GM23338 (cell line): ENCODE data around the gene TSPOAP1. TPM values are rescaled to one million over a fixed set of nuclear protein-coding genes. Genes with fewer than 3 reads are reported as not detected.

Experiments used
- ATAC-seq: fragments of 200-7000 bp; cut with Tn5 transposase; 3 replicates; pipeline ENCODE4 v1.9.1; 2020
- DNase-seq: peaks from one replicate; pipeline ENCODE4 v3.0.0-alpha.2; 2015; ENCODE audit warnings: low spot score
- H2AFZ ChIP-seq: fragments of 200-600 bp; sonication (generic); 2 replicates; pipeline ENCODE4 v1.8.0; 2016; ENCODE audit warnings: antibody characterized with exemption, mild to moderate bottlenecking, moderate library complexity
- H3F3A ChIP-seq: fragments of 200-600 bp; sonication (generic); replicated peaks from 2 replicates; pipeline ENCODE4 v1.8.0; 2017; ENCODE audit warnings: antibody characterized with exemption, mixed run types, low read depth
- H3K27ac ChIP-seq: fragments of 200-600 bp; sonication (generic); 2 replicates; pipeline ENCODE4 v1.6.1; 2016; ENCODE audit warnings: low read depth
- H3K27me3 ChIP-seq: fragments of 200-600 bp; sonication (generic); 2 replicates; pipeline ENCODE4 v1.8.0; 2016; ENCODE audit warnings: mild to moderate bottlenecking, mixed run types, moderate library complexity; ENCODE audit not compliant: insufficient read depth
- H3K36me3 ChIP-seq: fragments of 200-600 bp; sonication (generic); 2 replicates; pipeline ENCODE4 v1.8.0; 2016; ENCODE audit warnings: mild to moderate bottlenecking; ENCODE audit not compliant: insufficient read depth
- H3K4me1 ChIP-seq: fragments of 200-600 bp; sonication (generic); 2 replicates; pipeline ENCODE4 v1.8.0; 2016; ENCODE audit warnings: mild to moderate bottlenecking, moderate library complexity; ENCODE audit not compliant: insufficient read depth
- H3K4me2 ChIP-seq: fragments of 200-600 bp; sonication (generic); 2 replicates; pipeline ENCODE4 v1.7.1; 2017; ENCODE audit warnings: mixed run types
- H3K4me3 ChIP-seq: fragments of 200-600 bp; sonication (generic); 2 replicates; pipeline ENCODE4 v1.6.1; 2016; ENCODE audit warnings: mixed run types
- H3K79me2 ChIP-seq: fragments of 200-600 bp; sonication (generic); replicated peaks from 2 replicates; pipeline ENCODE4 v1.8.0; 2017; ENCODE audit warnings: mild to moderate bottlenecking; ENCODE audit not compliant: insufficient read depth
- H3K9me2 ChIP-seq: fragments of 200-600 bp; sonication (generic); 2 replicates; pipeline ENCODE4 v1.8.0; 2017; ENCODE audit not compliant: insufficient read depth
- H4K20me1 ChIP-seq: fragments of 200-600 bp; sonication (generic); replicated peaks from 2 replicates; pipeline ENCODE4 v1.8.0; 2017; ENCODE audit warnings: mild to moderate bottlenecking; ENCODE audit not compliant: insufficient read depth
- H3K27ac Mint-ChIP-seq: 2 replicates; pipeline ENCODE4 v1.8.0; 2020; ENCODE audit warnings: inconsistent platforms, mild to moderate bottlenecking, moderate library complexity, mixed read lengths
- H3K27me3 Mint-ChIP-seq: 3 replicates; pipeline ENCODE4 v1.8.0; 2022; ENCODE audit warnings: low read depth, mild to moderate bottlenecking, moderate library complexity, mixed read lengths, inconsistent platforms; ENCODE audit not compliant: insufficient read depth, poor library complexity
- H3K36me3 Mint-ChIP-seq: 3 replicates; pipeline ENCODE4 v1.8.0; 2021; ENCODE audit warnings: low read depth, mild to moderate bottlenecking, inconsistent platforms, moderate library complexity, mixed read lengths
- H3K4me1 Mint-ChIP-seq: 3 replicates; pipeline ENCODE4 v1.8.0; 2020; ENCODE audit warnings: mild to moderate bottlenecking, inconsistent platforms, mixed read lengths
- H3K4me3 Mint-ChIP-seq: 3 replicates; pipeline ENCODE4 v1.8.0; 2021; ENCODE audit warnings: moderate library complexity, mild to moderate bottlenecking, inconsistent platforms, mixed read lengths
- H3K9me3 Mint-ChIP-seq: 3 replicates; pipeline ENCODE4 v1.8.0; 2020; ENCODE audit warnings: moderate library complexity, mild to moderate bottlenecking, inconsistent platforms, mixed read lengths
- CTCF ChIP-seq, 2 experiments: fragments of 200-600 bp in 1 of 2; sonication (generic) in 1 of 2; conservative IDR thresholded peaks; 2 replicates each; pipeline versions ENCODE4 v1.5.1 to v1.6.1; 2016 to 2017; ENCODE audit warnings: antibody characterized with exemption in 2 of 2, low read depth in 2 of 2, mild to moderate bottlenecking in 2 of 2, moderate library complexity in 1 of 2
- JUNB ChIP-seq: IDR thresholded peaks from one replicate; pipeline ENCODE4 v1.6.1; 2016; ENCODE audit warnings: antibody characterized with exemption; ENCODE audit not compliant: unreplicated experiment
- REST ChIP-seq: IDR thresholded peaks from one replicate; pipeline ENCODE4 v1.6.1; 2018; ENCODE audit warnings: antibody characterized with exemption; ENCODE audit not compliant: unreplicated experiment
- STAT1 ChIP-seq: IDR thresholded peaks from one replicate; pipeline ENCODE4 v1.6.1; 2016; ENCODE audit warnings: antibody characterized with exemption; ENCODE audit not compliant: unreplicated experiment
- ZNF114 ChIP-seq: fragments of 250-450 bp; sonication (Bioruptor Pico); IDR thresholded peaks from 2 replicates; pipeline ENCODE4 v1.5.0; 2020; ENCODE audit warnings: mild to moderate bottlenecking, moderate library complexity
- ZNF331 ChIP-seq: fragments of 250-450 bp; sonication (Bioruptor Pico); IDR thresholded peaks from 2 replicates; pipeline ENCODE4 v1.5.0; 2020; ENCODE audit warnings: low read depth, mild to moderate bottlenecking, moderate library complexity
- ZNF462 ChIP-seq: fragments of 250-450 bp; sonication (Bioruptor Pico); IDR thresholded peaks from 2 replicates; pipeline ENCODE4 v1.5.0; 2020; ENCODE audit warnings: mild to moderate bottlenecking, moderate library complexity
- polyA plus RNA-seq: library from polyadenylated mRNA; unstranded; fragments of >200 nt; fragmentation: Nextera tagmentation; extraction: Ambion mirVana; gene quantifications from 2 replicates; pipeline ENCODE4 v1.2.1, GENCODE V29; 2016
- total RNA-seq: library from RNA; depleted of rRNA; stranded (reverse); fragments of >200 nt; shearing (Covaris generic); gene quantifications from 2 replicates; pipeline ENCODE4 v1.2.3, GENCODE V29; 2014

The TSPOAP1 gene
- total and polyA plus RNA-seq, 2 experiments from 2014 or later, result 7.3 to 11.8 TPM

GRCh38 chr17:58276423-58276822 lies 52.2 kb downstream of the TSPOAP1 start:
- DNase-seq (peak; percentile 44), ATAC-seq (peak; percentile 12)
- no peak overlapping the region for H3K4me2 ChIP-seq
- H3K4me1 Mint-ChIP-seq, result peaks cover 6% of the 10 kb centered on the region; the same call in 2 of the 3 replicates
- H2AFZ ChIP-seq, result no peak overlapping the region
- TF ChIP-seq ZNF331 (CRISPR knock-in tag) (no peak), CTCF (conservative IDR thresholded peaks at IDR 0.05; ENCODE audit: low read depth in 2 of 2) (peak in 1 of 2 experiments; percentile 51; a peak in 3 of 4 replicates), JUNB (no peak)
- no peaks in the 10 kb centered on the region for H4K20me1 ChIP-seq
- H3F3A ChIP-seq, result no peaks in the 10 kb centered on the region
- H3K4me3 ChIP-seq, result no peak overlapping the region
- no peaks in the 10 kb centered on the region for H3K9me3 Mint-ChIP-seq
- H3K27me3 ChIP-seq, result peaks cover 30% of the 10 kb centered on the region
- no peak overlapping the region for H3K4me3 Mint-ChIP-seq
- no peak overlapping the region for H3K27ac Mint-ChIP-seq
- no peak overlapping the region for H3K27ac ChIP-seq
- no peaks in the 10 kb centered on the region for H3K36me3 ChIP-seq
- H3K36me3 Mint-ChIP-seq, result no peaks in the 10 kb centered on the region
- H3K27me3 Mint-ChIP-seq, result peaks cover 21% of the 10 kb centered on the region
- H3K79me2 ChIP-seq, result no peaks in the 10 kb centered on the region
- H3K9me2 ChIP-seq, result peaks cover under 1% of the 10 kb centered on the region; the same call in 1 of the 2 replicates
- H3K4me1 ChIP-seq, result no peaks in the 10 kb centered on the region; the same call in 1 of the 2 replicates

- H2AFZ ChIP-seq, result no peak overlapping the region
- TF ChIP-seq CTCF (conservative IDR thresholded peaks at IDR 0.05; ENCODE audit: low read depth in 2 of 2) (no peak), ZNF114 (CRISPR knock-in tag) (no peak), ZNF331 (CRISPR knock-in tag) (no peak), ZNF462 (CRISPR knock-in tag) (no peak), JUNB (no peak), STAT1 (no peak), REST (no peak)
Observed at GRCh38 chr17:58275417-58275816, 53.2 kb downstream of the TSPOAP1 start.

More at GRCh38 chr17:58275417-58275816, 53.2 kb downstream of the TSPOAP1 start:
- no peaks in the 10 kb centered on the region for H3K9me2 ChIP-seq
- H3K36me3 ChIP-seq, result no peaks in the 10 kb centered on the region
- H3K79me2 ChIP-seq, result no peaks in the 10 kb centered on the region
- ATAC-seq (no peak), DNase-seq (no peak)
- H3K4me3 ChIP-seq, result no peak overlapping the region
- peaks cover 26% of the 10 kb centered on the region for H3K27me3 ChIP-seq
- Mint-ChIP-seq H3K27ac (no peak overlapping the region), H3K9me3 (no peaks in the 10 kb centered on the region), H3K27me3 (peaks cover 21% of the 10 kb centered on the region), H3K4me3 (no peak overlapping the region), H3K36me3 (no peaks in the 10 kb centered on the region), H3K4me1 (peaks cover 6% of the 10 kb centered on the region; the same call in 2 of the 3 replicates)
- H3K27ac ChIP-seq, result no peak overlapping the region
- no peaks in the 10 kb centered on the region; the same call in 1 of the 2 replicates for H3K4me1 ChIP-seq
- no peaks in the 10 kb centered on the region for H3F3A ChIP-seq
- no peak overlapping the region for H3K4me2 ChIP-seq
- H4K20me1 ChIP-seq, result no peaks in the 10 kb centered on the region
